ENCODE data around the gene PRDM5. TPM values are rescaled to one million over a fixed set of nuclear protein-coding genes. Genes with fewer than 3 reads are reported as not detected.

The PRDM5 gene
- total and polyA plus RNA-seq, 2 donors (not counting 3 experiments of a cell fraction or from before 2014, with no cell fraction given): 2.2 to 8.1 TPM

- Histone ChIP-seq H3K9me1 (replicated peaks; ENCODE audit: control insufficient read depth, extremely low read depth, insufficient read depth, low read length) (no peaks in the 10 kb centered on the region), H3K27ac (ENCODE audit: insufficient read depth, low read depth, low read length) (no peak overlapping the region), H3K9ac (replicated peaks; ENCODE audit: extremely low read depth, insufficient read depth, low read length) (no peak overlapping the region), H3K27me3 (ENCODE audit: control insufficient read depth in 2 of 2, insufficient read depth in 2 of 2, low read length in 2 of 2) (no peaks in the 10 kb centered on the region), H3K4me2 (ENCODE audit: insufficient read depth, low read length) (no peak overlapping the region), H2AFZ (ENCODE audit: low read depth, low read length) (no peak overlapping the region), H3K36me3 (ENCODE audit: control insufficient read depth in 2 of 2, extremely low read depth in 1 of 2, insufficient read depth in 2 of 2, low read length in 2 of 2) (no peaks in the 10 kb centered on the region), H4K20me1 (replicated peaks; ENCODE audit: control insufficient read depth, extremely low read depth, insufficient read depth, low read length) (no peaks in the 10 kb centered on the region), H3K4me3 (replicated peaks in 1 of 3; ENCODE audit: insufficient read depth in 1 of 3, low read depth in 1 of 3, low read length in 3 of 3) (no peak overlapping the region), H3K79me2 (ENCODE audit: control insufficient read depth, insufficient read depth, low read length) (no peaks in the 10 kb centered on the region), H3K9me3 (replicated peaks; ENCODE audit: control insufficient read depth, insufficient read depth, low read length) (no peaks in the 10 kb centered on the region), H3K4me1 (ENCODE audit: control insufficient read depth, extremely low read depth, insufficient read depth, low read length) (no peaks in the 10 kb centered on the region)
- dilution Hi-C loops (cut with MboI; ENCODE audit: extremely low pct_ligation_motif_present, low sequenced_read_pairs) (no loop called here), intact Hi-C loops (cut with micrococcal nuclease) (no loop called here)
- no TSS peak for BruUV-seq (replicated peaks)
- ChIA-PET CTCF (interaction anchor here (1.2 kb wide), 1 partner anchor 255 kb away, joined by 3 read pairs; no protein-coding TSS in a partner anchor), POLR2A (no interaction called here)
- no peak for FAIRE-seq
- no peak for TF ChIP-seq POLR2A (IDR thresholded peaks at IDR 0.05; ENCODE audit: low read depth, low read length)
- TF ChIP-seq CTCF (IDR thresholded peaks at IDR 0.05; ENCODE audit: extremely low read depth in 1 of 2, insufficient read depth in 1 of 2, low read depth in 1 of 2, low read length in 2 of 2): no peak
- TF ChIP-seq MAX (IDR thresholded peaks at IDR 0.05; ENCODE audit: insufficient read depth, insufficient read length): no peak
- TF ChIP-seq POLR2AphosphoS5 (IDR thresholded peaks at IDR 0.05; ENCODE audit: insufficient read depth, low read depth, low read length): no peak
- no peak for TF ChIP-seq FOS (IDR thresholded peaks at IDR 0.05; ENCODE audit: borderline replicate concordance, insufficient read depth, low read length)
- TF ChIP-seq MYC (IDR thresholded peaks at IDR 0.05; ENCODE audit: low read depth, low read length): no peak
- TF ChIP-seq GATA2 (IDR thresholded peaks at IDR 0.05; ENCODE audit: insufficient read depth, insufficient read length, low read depth, low read length): no peak
- no peak for TF ChIP-seq JUN (IDR thresholded peaks at IDR 0.05; ENCODE audit: borderline replicate concordance, insufficient read depth, insufficient read length, low read depth)
- TF ChIP-seq EZH2 (IDR thresholded peaks at IDR 0.05; ENCODE audit: borderline replicate concordance, low read depth, low read length, severe bottlenecking): no peak
- no peak for DNase-seq (ENCODE audit: low read depth, low spot score)
Observed at GRCh38 chr4:120722655-120723054, 199.9 kb downstream of the PRDM5 start.

Measured in endothelial cell of umbilical vein (primary cell).